Kidney (tissue), 14 donors: Measurements from ENCODE around the gene C1QTNF3. TPM values are rescaled to one million over a fixed set of nuclear protein-coding genes. Genes with fewer than 3 reads are reported as not detected.

Experiments
- DNase-seq, 5 donors: peaks; one replicate each; pipeline ENCODE4 v3.0.0-alpha.2; 2013 to 2020
- FAIRE-seq: peaks from 2 replicates; lab custom pipeline; 2012; peaks lifted over from hg19 to GRCh38; lab: Jason Lieb, UNC
- H3K27ac ChIP-seq, 2 donors: one replicate each; pipeline ENCODE4 v1.7.0; 2013; ENCODE audit warnings: low read depth in 2 of 2, low read length in 2 of 2, inconsistent platforms in 1 of 2
- H3K27me3 ChIP-seq: one replicate; pipeline ENCODE4 v1.7.1; 2013; ENCODE audit warnings: low read length, inconsistent platforms; ENCODE audit not compliant: control insufficient read depth, insufficient read depth
- H3K36me3 ChIP-seq, 3 donors: one replicate each; pipeline versions ENCODE4 v1.7.0 to v1.7.1; 2013; ENCODE audit warnings: low read length in 3 of 3, control low read depth in 1 of 3, inconsistent platforms in 1 of 3; ENCODE audit not compliant: insufficient read depth in 3 of 3, control insufficient read depth in 2 of 3
- H3K4me1 ChIP-seq, 3 donors: one replicate each; pipeline versions ENCODE4 v1.7.0 to v1.7.1; 2013; ENCODE audit warnings: low read length in 3 of 3, inconsistent platforms in 1 of 3, low read depth in 1 of 3; ENCODE audit not compliant: control insufficient read depth in 2 of 3, insufficient read depth in 2 of 3
- H3K4me3 ChIP-seq, 3 donors: one replicate each; pipeline versions ENCODE4 v1.7.0 to v1.8.1; 2013; ENCODE audit warnings: low read length in 3 of 3, control low read depth in 1 of 3, inconsistent platforms in 1 of 3
- H3K9ac ChIP-seq, 3 donors: one replicate each; pipeline versions ENCODE4 v1.7.0 to v1.7.1; 2013; ENCODE audit warnings: low read length in 3 of 3, control low read depth in 1 of 3, inconsistent platforms in 1 of 3
- H3K9me3 ChIP-seq, 3 donors: one replicate each; pipeline versions ENCODE4 v1.7.0 to v1.7.1; 2013; ENCODE audit warnings: low read length in 3 of 3, control low read depth in 1 of 3, inconsistent platforms in 1 of 3; ENCODE audit not compliant: control insufficient read depth in 2 of 3, insufficient read depth in 1 of 3
- intact Hi-C: fragments of 100-400 bp; cut with DNase I; formaldehyde crosslinking; loops from one replicate; pipeline ENCODE4 v1.11.1; 2022
- polyA plus RNA-seq: library from polyadenylated mRNA; stranded (reverse); fragments of 350-450 nt; fragmentation: Illumina TruSeq; extraction: RNeasy Lipid Tissue Mini Kit (QIAGEN cat#74804); gene quantifications from one replicate; pipeline ENCODE4 v1.2.3, GENCODE V29; 2014; ENCODE audit warnings: low read depth, low replicate concordance; ENCODE audit not compliant: insufficient read depth
- total RNA-seq: library from RNA; stranded (reverse); fragmentation: NEBNext Ultra II Directional; extraction: Animal tissue kit (Norgen Biotek cat#: 25700); gene quantifications from one replicate; pipeline ENCODE4 v1.2.1, GENCODE V29; 2021
- TF ChIP-seq, protein P1 (sequence below): IDR thresholded peaks from 3 replicates; pipeline ENCODE4 v1.5.1; 2012; ENCODE audit warnings: mild to moderate bottlenecking, moderate library complexity, borderline replicate concordance; ENCODE audit not compliant: insufficient read depth; ENCODE audit errors: extremely low read depth
- donor health status: control.
- donor health status: control.
- donor health status: control.
- donor health status: control.
- donor health status: control.
- donor health status: DM: yes; HTN: yes; CAD: no.
- donor health status: Normal renal cell carcinoma (clear cell type).

Gene C1QTNF3
- total and polyA plus RNA-seq, 2 donors from 2014 or later = 6.3 to 38.4 TPM

DNA sequence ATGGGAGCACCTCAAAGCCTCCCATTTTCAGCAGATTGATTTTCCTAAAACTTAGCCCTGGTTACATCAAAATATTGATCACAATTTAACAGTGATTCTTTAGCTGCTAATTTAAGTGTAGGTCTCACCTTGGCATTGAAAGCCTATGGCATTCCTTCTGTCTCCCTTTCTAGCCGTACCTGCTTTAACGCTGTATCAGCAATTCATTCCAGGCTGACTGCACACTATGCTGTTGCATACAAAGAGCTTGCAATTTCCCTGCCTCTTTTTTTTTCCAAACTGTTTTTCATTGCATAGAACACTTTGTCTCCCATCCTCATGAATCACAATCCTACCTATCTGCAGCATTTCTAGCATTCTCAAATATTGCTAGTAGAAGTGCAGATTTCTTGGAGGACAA lies 26.3 kb downstream of the C1QTNF3 start:
- H3K9ac ChIP-seq = no peak overlapping the region
- peaks cover 0 to 11% (median 2%) of the 10 kb centered on the region in 3 donors for H3K4me1 ChIP-seq
- H3K36me3 ChIP-seq = no peaks in the 10 kb centered on the region
- DNase-seq = no peak
- H3K9me3 ChIP-seq = no peaks in the 10 kb centered on the region
- FAIRE-seq = no peak
- no peak overlapping the region for H3K27ac ChIP-seq
- TF ChIP-seq, protein P1, sequence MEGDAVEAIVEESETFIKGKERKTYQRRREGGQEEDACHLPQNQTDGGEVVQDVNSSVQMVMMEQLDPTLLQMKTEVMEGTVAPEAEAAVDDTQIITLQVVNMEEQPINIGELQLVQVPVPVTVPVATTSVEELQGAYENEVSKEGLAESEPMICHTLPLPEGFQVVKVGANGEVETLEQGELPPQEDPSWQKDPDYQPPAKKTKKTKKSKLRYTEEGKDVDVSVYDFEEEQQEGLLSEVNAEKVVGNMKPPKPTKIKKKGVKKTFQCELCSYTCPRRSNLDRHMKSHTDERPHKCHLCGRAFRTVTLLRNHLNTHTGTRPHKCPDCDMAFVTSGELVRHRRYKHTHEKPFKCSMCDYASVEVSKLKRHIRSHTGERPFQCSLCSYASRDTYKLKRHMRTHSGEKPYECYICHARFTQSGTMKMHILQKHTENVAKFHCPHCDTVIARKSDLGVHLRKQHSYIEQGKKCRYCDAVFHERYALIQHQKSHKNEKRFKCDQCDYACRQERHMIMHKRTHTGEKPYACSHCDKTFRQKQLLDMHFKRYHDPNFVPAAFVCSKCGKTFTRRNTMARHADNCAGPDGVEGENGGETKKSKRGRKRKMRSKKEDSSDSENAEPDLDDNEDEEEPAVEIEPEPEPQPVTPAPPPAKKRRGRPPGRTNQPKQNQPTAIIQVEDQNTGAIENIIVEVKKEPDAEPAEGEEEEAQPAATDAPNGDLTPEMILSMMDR = no peak
- H3K4me3 ChIP-seq = no peak overlapping the region
- H3K27me3 ChIP-seq = no peaks in the 10 kb centered on the region
- intact Hi-C loops = no loop called here

DNA sequence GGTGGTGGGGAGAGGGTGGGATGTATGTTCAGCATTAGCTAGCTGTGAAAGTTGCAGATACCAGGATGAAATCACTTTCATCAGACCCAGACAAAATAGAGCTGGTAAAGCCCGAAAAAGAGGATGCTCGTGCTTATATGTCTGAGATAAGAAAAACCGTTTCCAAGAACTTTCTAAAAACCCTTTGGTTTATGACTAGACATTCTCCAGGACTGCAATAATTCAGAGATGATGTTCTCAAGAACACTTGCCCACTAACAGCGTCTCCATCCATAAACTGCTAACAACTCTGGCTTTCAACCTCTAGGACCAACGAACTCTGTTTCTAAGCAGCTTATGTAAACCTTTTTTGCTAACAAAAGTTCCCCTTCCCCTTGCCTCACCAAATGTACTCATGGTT lies 26.8 kb downstream of the C1QTNF3 start:
- TF ChIP-seq, protein P1 = no peak
- no peaks in the 10 kb centered on the region for H3K9me3 ChIP-seq
- H3K4me1 ChIP-seq = peaks cover 0 to 11% (median 2%) of the 10 kb centered on the region in 3 donors
- no peaks in the 10 kb centered on the region for H3K27me3 ChIP-seq
- intact Hi-C loops = no loop called here
- H3K9ac ChIP-seq = no peak overlapping the region
- H3K36me3 ChIP-seq = no peaks in the 10 kb centered on the region
- DNase-seq = no peak
- H3K4me3 ChIP-seq = no peak overlapping the region
- H3K27ac ChIP-seq = no peak overlapping the region
- FAIRE-seq = no peak

DNA sequence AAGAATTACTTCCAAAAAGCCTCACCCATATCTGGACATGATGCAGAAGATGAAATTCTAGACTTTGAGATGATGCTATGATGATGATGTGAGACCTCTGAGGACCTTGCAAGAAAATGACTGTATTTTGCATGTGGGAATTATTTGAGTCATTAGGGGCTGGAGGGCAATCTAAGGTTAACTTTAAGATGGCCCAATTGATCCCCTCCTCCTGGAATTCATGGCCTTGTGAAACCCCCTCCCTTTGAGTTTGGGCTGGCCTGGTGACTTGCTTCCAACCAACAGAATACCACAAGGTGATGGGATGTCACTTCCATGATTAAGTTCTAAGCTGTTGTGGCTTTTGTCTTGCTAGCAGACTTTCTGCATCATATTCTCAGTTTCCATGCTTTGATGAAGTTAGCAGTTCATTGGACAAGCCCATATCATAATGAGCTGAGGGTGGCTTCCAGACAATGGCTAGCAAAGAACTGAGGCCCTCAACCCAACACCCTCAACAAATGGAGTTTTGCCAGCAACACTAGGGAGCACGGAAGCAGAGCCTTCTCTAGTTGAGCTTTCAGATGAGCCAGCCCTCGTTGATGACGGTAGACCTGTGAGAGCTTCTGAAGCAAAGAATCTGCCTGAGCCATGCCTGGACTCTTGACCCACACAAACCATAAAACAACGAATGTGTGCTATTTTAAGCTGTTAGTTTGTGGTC lies 27.7 kb downstream of the C1QTNF3 start:
- Histone ChIP-seq H3K27me3 (no peaks in the 10 kb centered on the region), H3K4me1 (peaks cover 0 to 5% (median 2%) of the 10 kb centered on the region in 3 donors), H3K36me3 (no peaks in the 10 kb centered on the region), H3K9me3 (no peaks in the 10 kb centered on the region), H3K27ac (no peak overlapping the region), H3K9ac (no peak overlapping the region), H3K4me3 (no peak overlapping the region)
- TF ChIP-seq, protein P1 = no peak
- DNase-seq (no peak), FAIRE-seq (no peak)
- intact Hi-C loops = no loop called here
